GM18499 (cell line): ENCODE results near the gene CA5A.

ENCODE experiments used
- ATAC-seq: cut with Tn5 transposase; IDR thresholded peaks from one replicate; pipeline ENCODE4 v1.9.1; 2021; ENCODE audit warnings: moderate number of reproducible peaks; ENCODE audit not compliant: insufficient read depth, unreplicated experiment

Gene CA5A

GRCh38 chr16:87842209-87842869 lies 94.0 kb downstream of the CA5A start:
- ATAC-seq, result no peak

DNA sequence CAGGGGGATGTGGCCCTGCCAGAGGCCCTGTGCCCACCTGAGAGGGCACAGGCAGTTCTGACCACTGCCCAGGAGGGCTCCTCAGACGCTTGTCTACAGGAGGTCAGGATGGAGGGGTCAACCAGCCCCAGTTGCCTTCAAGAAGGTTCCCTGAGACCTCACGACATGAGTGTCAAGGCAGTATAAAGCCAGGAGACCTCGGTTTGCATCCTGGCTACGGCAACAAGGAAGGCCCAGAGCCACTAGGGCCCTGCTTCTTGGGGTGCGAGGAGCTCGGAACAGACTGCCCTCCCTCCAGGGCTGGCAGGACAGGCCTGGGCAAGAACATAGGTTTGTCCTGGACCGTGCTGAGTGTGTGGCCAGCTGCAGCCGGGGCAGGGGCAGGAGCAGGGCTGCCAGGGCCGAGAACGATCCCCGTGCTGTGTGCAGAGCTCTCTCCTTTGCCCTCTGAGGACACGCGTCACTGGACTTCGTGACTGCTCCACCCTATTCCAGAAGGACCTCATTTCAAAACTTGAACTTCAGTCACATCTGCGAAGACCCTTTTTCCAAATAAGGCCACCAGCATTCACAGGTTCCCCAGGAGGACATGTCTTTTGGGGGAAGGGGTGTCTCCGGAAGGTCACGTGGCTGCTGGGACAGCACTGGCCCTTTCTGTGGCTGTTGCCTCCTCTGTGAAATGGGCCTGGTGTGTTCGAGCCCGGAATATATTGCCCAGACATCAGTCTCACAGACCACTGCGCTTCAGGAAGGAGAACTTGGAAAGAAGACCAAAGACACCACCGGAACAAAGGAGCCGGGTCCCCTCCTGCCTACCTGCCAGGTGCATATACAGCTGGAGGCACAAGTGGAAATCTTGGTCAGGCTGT lies 94.8 kb downstream of the CA5A start:
- ATAC-seq, result no peak

- ATAC-seq, result no peak
These were observed 95.9 kb downstream of the CA5A start for GRCh38 chr16:87840271-87840978.

GRCh38 chr16:87839542-87840270 lies 96.6 kb downstream of the CA5A start:
- ATAC-seq, result no peak

GRCh38 chr16:87838643-87839541 lies 97.4 kb downstream of the CA5A start:
- ATAC-seq, result no peak
